Measurements from ENCODE around the gene VTI1A. TPM values are rescaled to one million over a fixed set of nuclear protein-coding genes. Genes with fewer than 3 reads are reported as not detected.

VTI1A gene
- polyA plus RNA-seq, 1 donor from 2014 or later: 28.7 TPM

DNA sequence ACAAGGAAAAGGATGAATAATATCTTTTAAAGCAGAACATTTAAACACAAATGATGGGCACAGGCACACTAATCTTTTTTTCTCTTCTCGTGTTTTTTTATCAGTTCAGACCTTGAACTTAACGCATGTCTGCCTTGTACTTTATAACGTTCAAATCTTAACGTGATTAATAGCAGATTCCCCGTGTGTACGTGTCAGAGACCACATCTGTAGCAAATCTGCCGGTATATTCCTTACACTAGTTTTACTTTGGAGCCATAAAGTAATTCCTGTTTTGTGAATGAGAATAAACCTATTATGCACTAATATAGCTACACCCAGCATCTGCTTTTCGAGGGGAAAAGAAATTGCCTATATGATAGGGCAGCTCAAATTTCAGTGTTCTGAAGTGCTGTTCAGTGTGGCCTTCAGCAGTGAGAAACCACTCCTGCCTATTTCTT, 337.0 kb downstream of the VTI1A start:
- H3K9me2 ChIP-seq (ENCODE audit: insufficient read depth, low read length): no peaks in the 10 kb centered on the region

DNA sequence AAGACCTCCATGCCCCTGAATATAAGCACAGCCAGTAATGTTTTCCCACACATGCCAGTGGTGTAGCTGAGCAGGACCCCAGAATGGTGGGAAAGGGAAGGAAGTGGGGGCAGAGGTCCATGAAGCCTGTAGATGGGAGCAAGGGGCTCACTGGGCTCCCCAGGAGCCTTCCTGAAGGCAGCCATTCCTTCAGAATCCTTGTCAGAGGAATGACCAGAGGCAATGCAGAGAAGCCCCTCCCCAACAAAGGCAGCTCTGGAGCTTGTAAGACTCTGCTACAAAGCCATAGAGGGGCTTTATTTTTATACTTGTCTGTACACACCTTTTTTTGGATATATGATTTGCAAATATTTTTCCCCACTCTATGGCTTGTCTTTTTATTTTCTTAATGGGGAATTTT, 338.1 kb downstream of the VTI1A start:
- Histone ChIP-seq H3K79me2 (replicated peaks; ENCODE audit: insufficient read depth, low read length) (no peaks in the 10 kb centered on the region), H3K27ac (ENCODE audit: low read length) (no peak overlapping the region), H2AFZ (ENCODE audit: low read depth, low read length) (no peak overlapping the region), H3K9ac (ENCODE audit: low read length) (no peak overlapping the region), H3K9me3 (ENCODE audit: low read length) (no peaks in the 10 kb centered on the region), H4K20me1 (ENCODE audit: insufficient read depth) (no peaks in the 10 kb centered on the region), H3K9me2 (ENCODE audit: insufficient read depth, low read length) (no peaks in the 10 kb centered on the region), H3K4me3 (ENCODE audit: low read length) (no peak overlapping the region), H3F3A (ENCODE audit: insufficient read depth, low read length, poor library complexity, severe bottlenecking) (no peaks in the 10 kb centered on the region), H3K36me3 (ENCODE audit: insufficient read depth, low read length) (no peaks in the 10 kb centered on the region), H3K27me3 (ENCODE audit: insufficient read depth, low read depth, low read length) (no peaks in the 10 kb centered on the region), H3K4me2 (ENCODE audit: low read length) (no peak overlapping the region)
- no peak for TF ChIP-seq MXI1 (conservative IDR thresholded peaks at IDR 0.05; ENCODE audit: poor library complexity, severe bottlenecking)
- no peak for TF ChIP-seq EP300 (conservative IDR thresholded peaks at IDR 0.05; ENCODE audit: poor library complexity, severe bottlenecking)
- TF ChIP-seq POLR2AphosphoS5 (IDR thresholded peaks at IDR 0.05): no peak
- TF ChIP-seq EZH2 (IDR thresholded peaks at IDR 0.05; ENCODE audit: borderline replicate concordance, insufficient read depth, low read length, poor library complexity, severe bottlenecking): no peak
- no peak for TF ChIP-seq RAD21 (conservative IDR thresholded peaks at IDR 0.05)
- TF ChIP-seq, protein P1, sequence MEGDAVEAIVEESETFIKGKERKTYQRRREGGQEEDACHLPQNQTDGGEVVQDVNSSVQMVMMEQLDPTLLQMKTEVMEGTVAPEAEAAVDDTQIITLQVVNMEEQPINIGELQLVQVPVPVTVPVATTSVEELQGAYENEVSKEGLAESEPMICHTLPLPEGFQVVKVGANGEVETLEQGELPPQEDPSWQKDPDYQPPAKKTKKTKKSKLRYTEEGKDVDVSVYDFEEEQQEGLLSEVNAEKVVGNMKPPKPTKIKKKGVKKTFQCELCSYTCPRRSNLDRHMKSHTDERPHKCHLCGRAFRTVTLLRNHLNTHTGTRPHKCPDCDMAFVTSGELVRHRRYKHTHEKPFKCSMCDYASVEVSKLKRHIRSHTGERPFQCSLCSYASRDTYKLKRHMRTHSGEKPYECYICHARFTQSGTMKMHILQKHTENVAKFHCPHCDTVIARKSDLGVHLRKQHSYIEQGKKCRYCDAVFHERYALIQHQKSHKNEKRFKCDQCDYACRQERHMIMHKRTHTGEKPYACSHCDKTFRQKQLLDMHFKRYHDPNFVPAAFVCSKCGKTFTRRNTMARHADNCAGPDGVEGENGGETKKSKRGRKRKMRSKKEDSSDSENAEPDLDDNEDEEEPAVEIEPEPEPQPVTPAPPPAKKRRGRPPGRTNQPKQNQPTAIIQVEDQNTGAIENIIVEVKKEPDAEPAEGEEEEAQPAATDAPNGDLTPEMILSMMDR (IDR thresholded peaks at IDR 0.05; ENCODE audit: poor library complexity, severe bottlenecking): no peak
- TF ChIP-seq, protein P2, sequence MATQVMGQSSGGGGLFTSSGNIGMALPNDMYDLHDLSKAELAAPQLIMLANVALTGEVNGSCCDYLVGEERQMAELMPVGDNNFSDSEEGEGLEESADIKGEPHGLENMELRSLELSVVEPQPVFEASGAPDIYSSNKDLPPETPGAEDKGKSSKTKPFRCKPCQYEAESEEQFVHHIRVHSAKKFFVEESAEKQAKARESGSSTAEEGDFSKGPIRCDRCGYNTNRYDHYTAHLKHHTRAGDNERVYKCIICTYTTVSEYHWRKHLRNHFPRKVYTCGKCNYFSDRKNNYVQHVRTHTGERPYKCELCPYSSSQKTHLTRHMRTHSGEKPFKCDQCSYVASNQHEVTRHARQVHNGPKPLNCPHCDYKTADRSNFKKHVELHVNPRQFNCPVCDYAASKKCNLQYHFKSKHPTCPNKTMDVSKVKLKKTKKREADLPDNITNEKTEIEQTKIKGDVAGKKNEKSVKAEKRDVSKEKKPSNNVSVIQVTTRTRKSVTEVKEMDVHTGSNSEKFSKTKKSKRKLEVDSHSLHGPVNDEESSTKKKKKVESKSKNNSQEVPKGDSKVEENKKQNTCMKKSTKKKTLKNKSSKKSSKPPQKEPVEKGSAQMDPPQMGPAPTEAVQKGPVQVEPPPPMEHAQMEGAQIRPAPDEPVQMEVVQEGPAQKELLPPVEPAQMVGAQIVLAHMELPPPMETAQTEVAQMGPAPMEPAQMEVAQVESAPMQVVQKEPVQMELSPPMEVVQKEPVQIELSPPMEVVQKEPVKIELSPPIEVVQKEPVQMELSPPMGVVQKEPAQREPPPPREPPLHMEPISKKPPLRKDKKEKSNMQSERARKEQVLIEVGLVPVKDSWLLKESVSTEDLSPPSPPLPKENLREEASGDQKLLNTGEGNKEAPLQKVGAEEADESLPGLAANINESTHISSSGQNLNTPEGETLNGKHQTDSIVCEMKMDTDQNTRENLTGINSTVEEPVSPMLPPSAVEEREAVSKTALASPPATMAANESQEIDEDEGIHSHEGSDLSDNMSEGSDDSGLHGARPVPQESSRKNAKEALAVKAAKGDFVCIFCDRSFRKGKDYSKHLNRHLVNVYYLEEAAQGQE (IDR thresholded peaks at IDR 0.05; ENCODE audit: borderline replicate concordance): no peak
- no peak for TF ChIP-seq TAF1 (IDR thresholded peaks at IDR 0.05; ENCODE audit: low read depth)
- no peak for TF ChIP-seq SMC3 (conservative IDR thresholded peaks at IDR 0.05; ENCODE audit: poor library complexity)

More for the DNA sequence above, 337.0 kb downstream of the VTI1A start:
- Histone ChIP-seq H3K4me2 (ENCODE audit: low read length) (no peak overlapping the region), H4K20me1 (ENCODE audit: insufficient read depth) (no peaks in the 10 kb centered on the region), H3K79me2 (replicated peaks; ENCODE audit: insufficient read depth, low read length) (no peaks in the 10 kb centered on the region), H2AFZ (ENCODE audit: low read depth, low read length) (no peak overlapping the region), H3K4me3 (ENCODE audit: low read length) (no peak overlapping the region), H3K36me3 (ENCODE audit: insufficient read depth, low read length) (no peaks in the 10 kb centered on the region), H3K9ac (ENCODE audit: low read length) (no peak overlapping the region), H3K27ac (ENCODE audit: low read length) (no peak overlapping the region), H3K9me3 (ENCODE audit: low read length) (no peaks in the 10 kb centered on the region), H3F3A (ENCODE audit: insufficient read depth, low read length, poor library complexity, severe bottlenecking) (no peaks in the 10 kb centered on the region), H3K27me3 (ENCODE audit: insufficient read depth, low read depth, low read length) (no peaks in the 10 kb centered on the region)
- TF ChIP-seq TAF1 (IDR thresholded peaks at IDR 0.05; ENCODE audit: low read depth) (no peak), EP300 (conservative IDR thresholded peaks at IDR 0.05; ENCODE audit: poor library complexity, severe bottlenecking) (no peak), EZH2 (IDR thresholded peaks at IDR 0.05; ENCODE audit: borderline replicate concordance, insufficient read depth, low read length, poor library complexity, severe bottlenecking) (no peak), SMC3 (conservative IDR thresholded peaks at IDR 0.05; ENCODE audit: poor library complexity) (no peak), POLR2AphosphoS5 (IDR thresholded peaks at IDR 0.05) (no peak), MXI1 (conservative IDR thresholded peaks at IDR 0.05; ENCODE audit: poor library complexity, severe bottlenecking) (no peak), RAD21 (conservative IDR thresholded peaks at IDR 0.05) (no peak)
- TF ChIP-seq, protein P1 (IDR thresholded peaks at IDR 0.05; ENCODE audit: poor library complexity, severe bottlenecking): no peak
- TF ChIP-seq, protein P2 (IDR thresholded peaks at IDR 0.05; ENCODE audit: borderline replicate concordance): no peak
